ENCODE data around the gene AQP5.

AQP5 gene

GRCh38 chr12:49961111-49961922 lies at the start of gene AQP5:
TSS of gene AQP5 (plus strand) at chr12:49961872. CDS start at chr12:49962018, 146 bp downstream.
- no peak for DNase-seq

DNA sequence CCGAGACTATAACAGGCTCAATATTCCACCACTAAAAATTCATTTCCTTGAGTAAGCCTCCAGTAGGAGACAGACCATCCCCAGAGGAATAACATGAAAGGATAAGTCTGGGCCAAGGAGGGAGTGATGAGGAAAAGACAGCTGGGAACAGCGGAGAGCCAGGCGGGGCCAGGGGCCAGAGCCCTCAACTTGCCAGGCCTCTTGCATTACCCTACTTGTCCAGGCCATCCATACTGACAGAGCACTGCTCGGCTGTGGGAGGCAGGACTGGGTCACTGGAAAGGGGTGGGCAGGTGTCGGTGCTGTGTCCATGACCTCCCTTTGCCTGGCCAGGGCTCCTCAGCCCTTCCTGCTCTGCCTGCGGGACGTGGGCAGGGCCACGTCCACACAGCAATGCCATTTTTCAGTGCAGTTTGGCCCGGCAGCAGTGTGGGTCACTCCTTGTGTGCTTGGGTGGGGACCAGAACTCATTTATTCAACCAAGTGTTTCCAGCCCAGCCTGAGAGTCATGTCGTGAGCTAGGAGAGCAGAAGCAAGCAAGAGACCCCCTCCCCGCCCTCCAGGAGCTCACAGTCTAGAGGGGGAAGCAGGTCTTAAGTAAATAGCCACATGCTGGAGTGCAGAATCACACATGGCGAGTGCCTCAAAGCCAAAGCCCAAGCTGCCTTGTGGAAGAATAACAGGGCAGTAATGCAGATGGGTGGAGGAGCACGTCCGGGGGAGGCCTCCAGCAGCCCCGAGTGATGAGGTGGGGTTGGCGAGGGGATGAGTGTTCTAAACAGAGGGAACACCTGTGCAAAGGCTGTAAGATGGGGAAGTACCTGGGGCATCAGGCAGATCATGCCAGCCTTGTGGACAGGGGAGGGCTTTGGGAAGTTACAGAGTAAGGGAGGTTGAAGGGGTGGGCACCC lies 49.1 kb upstream of the AQP5 start:
- no peak for DNase-seq

DNA sequence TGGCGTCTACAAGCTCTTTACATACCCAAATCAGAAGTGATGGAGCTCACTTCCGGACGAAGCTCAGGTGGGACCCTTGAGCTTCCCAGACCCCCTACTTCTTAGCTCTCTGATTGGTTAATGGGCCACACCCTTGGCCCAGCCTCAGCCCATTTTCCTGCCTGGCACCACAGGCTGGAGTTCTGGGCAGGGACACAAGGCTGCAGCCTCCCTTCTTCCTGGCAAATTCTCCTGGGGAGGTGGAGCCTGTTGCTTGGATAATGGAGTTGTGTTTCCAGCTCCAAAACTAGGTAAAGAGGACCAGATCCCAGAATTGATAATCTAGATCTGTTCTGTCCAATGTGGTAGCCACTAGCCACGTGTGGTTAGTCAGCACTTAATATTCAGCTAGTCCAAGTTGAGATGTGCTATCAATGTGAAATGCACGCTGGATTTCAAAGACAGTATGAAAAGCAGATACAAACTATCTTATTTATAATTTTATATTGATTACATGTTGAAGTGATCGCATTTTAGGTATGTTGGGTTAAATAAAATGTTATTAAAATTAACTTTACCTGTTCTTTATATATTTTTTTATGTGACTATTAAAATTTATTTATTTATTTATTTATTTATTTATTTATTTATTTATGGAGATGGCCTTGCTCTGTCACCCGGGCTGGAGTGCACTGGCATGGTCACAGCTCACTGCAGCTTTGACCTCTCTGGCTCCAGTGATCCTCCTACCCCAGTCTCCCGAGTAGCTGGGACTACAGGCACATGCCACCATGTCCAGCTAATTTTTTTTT lies 45.3 kb upstream of the AQP5 start:
- no peak for DNase-seq

GRCh38 chr12:49917166-49917787 lies 44.4 kb upstream of the AQP5 start:
- no peak for DNase-seq

DNA sequence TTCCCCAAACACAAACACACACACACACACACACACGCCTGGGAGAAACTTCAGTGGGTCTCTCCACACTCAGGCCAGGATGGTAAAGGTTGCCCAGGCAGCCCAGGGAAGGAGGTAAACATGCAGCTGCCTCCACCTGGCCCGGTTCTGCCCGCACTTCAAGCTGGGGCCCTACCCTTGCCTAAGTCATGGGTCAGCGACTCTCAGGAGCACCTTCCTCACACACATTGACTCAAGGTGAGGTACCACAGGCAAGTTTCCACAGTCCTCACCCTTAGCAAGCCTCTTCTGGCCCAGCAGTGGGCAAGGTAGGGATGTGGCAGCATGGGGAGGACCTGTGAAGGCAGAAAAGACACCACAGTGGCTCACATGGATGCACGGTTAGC lies 43.9 kb upstream of the AQP5 start:
- DNase-seq, result no peak

DNA sequence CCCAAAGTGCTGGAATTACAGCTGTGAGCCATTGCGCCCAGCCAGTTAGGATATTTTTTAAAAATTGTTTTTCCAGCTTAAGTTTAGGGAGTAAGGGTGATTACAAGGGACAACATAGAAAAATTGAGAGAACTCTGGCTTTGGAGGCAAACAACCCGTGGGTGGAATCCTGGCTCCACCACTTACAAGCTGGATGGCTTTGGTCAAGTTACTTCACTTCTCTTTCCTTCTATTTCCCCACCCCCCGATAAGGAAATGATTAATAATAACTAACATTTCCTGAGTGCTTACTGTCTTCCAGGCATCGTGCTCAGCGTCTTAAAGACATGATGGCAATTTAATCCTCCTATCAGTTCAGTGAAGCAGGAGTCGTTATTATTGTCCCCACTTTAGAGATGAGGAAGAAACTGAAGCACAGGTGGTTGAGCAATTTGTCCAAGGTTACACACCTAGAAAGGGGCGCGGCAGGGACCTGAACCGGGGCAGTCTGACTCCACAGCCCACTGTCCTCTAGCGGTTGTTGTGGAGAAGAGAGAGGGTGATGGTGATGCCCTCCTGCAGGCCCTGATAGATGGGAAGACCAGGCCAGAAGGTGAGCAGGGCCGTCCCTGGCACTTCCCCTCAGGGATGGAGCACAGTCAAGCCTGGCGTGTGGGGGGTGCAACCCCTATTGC lies 41.3 kb upstream of the AQP5 start:
- no peak for DNase-seq

GRCh38 chr12:49920915-49921286 lies 40.8 kb upstream of the AQP5 start:
- no peak for DNase-seq

GRCh38 chr12:49921299-49921698 lies 40.4 kb upstream of the AQP5 start:
- DNase-seq, result no peak

DNA sequence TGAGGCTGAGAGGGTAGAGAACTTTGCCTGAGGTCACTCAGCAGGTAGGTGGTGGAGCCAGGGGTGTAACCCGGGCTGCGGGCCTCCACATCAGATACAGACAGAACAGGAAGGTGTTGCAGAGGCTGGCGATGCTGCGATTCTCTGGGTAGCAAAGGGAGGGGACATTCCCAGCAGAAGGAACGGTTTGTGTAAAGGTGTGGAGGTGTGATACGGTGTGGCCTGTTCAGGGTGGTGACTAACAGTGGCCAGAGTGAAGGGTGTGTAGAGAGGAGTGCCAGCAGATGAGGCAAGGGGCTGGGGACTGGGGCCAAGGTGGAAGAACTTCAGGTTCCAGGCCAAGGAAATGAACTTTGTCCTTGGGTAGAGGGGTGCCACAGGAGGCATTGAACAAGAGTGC lies 39.7 kb upstream of the AQP5 start:
- DNase-seq, result no peak

DNA sequence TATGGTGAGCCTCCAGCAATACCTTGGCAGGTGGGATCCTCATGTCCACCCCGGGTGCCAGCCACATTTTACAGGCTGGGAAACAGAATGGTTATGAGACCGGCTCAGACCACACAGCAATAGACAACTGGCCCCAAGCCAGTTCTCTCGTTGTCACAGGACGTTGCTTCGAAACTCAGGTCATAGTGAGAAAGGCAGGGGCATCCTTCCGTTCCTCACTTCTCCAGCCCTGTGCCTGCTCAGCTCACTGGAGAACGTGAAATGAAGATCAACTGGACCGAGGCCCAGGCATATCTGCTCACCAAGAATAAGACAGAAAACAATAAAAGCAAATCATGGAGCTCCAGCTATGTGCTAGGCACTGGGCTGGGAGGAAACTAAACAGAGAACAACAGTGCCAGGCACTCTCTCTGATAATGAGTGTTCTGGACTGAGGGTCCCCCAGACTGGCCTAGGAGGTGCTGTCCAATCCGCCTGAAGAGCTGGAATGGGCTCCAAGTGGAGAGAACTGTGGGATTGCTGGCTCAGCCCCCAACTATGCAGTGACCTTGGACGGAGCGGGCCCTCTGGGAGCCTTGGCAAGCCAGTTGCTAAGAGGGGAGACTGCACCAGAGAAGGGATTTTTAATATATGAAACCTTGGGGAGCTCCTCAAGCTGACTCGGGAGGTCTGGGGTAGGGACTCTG lies 39.2 kb upstream of the AQP5 start:
- no peak for DNase-seq

- DNase-seq, result no peak
Observed at GRCh38 chr12:49923035-49923644, 38.5 kb upstream of the AQP5 start.

DNA sequence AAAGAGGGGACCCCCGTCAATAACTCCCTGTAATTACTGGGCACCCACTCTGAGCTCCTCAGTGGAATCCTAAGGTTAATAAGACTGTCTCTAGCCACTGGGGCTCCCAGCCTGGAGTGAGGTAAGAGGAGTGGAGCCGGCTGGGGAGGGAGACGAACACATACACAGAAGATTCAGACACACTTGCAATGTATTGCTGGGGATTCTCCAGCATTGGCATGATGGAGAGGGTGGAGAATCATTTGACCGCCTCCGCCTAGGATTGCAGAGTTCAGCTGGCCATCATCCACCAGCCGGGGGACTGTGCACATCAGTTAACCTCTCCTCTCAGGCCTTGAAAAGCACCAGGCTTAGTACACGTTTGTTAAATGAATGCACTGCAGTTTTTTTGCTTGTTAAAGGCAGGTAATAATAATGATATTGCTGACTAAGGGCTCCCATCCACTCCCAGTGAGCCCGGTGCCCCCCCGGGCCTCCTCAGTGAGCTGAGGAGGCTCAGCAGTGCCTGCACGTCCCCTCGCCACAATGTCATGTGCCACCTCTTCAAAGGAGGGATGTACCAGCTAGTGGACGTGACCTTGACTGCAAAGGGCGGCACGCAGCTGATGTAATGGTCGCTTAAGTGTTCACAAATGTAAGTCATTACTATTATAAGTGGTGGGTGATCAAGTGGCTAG lies 37.7 kb upstream of the AQP5 start:
- DNase-seq, result no peak

DNA sequence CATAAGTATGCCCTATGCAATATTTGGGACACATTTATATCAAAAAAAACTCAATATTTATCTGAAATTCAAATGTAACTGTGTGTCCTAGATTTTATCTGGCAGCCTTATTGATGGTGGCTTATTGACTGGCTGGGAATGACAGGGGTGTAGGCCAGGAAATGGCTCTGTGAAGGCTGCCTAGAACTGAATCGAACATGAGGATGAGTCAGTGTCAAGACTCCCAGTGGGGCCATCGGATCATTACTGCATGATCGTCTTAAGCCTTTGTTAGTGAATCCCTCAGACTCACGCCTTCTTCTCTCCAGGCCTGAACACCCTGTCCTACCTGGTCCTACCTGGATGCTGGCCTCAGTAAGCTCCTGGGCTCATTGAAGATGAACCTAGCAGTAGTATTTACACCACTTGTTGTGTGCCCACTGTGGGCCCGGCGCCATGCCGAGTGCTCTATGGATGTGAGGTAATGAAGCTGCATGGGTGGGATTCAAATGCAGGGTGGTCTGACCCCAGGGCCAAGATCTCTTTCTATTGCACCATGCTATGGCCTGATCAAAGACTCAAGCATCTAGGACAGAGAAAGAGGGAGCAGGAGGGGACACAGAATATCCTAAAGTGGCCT lies 36.9 kb upstream of the AQP5 start:
- DNase-seq, result no peak

GRCh38 chr12:49925433-49926204 lies 36.1 kb upstream of the AQP5 start:
- DNase-seq, result no peak

DNA sequence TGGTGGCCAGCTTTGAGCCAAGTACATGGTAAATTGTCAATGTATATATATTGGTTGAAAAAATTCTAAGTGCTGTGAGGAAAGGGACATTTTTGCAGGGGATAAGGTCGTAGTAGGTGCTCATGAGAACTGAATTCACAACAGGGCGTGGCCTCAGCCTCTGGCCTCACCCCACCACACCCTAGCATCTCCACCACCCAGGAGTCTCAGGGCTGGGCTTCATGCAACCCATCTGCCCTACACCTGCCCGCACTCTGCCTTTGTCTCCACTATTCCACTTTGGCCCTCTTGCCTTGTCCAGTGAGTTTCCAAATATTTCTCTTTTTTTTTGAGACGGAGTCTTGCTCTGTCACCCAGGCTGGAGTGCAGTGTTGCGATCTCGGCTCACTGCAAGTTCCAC lies 33.2 kb upstream of the AQP5 start:
- no peak for DNase-seq

DNA sequence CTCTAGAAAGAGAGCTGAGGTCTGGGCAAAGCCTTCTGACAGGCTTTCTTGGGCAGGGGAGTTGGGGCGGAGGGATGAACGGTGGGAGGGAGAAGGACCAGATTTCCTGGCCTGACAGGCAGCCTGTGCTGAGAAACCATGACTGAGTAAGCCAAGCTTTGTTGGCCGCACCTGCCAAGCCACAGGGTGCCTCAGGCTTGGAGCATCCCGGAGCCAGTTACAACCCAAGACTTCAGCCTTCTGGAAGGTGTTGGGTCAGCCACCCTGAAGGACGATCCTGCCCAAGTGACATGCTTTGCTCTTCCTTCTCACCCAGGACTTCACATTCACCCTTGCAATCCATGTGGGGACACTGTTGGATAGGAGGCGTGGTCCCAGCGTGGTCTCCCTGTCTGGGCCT lies 32.1 kb upstream of the AQP5 start:
- no peak for DNase-seq

DNA sequence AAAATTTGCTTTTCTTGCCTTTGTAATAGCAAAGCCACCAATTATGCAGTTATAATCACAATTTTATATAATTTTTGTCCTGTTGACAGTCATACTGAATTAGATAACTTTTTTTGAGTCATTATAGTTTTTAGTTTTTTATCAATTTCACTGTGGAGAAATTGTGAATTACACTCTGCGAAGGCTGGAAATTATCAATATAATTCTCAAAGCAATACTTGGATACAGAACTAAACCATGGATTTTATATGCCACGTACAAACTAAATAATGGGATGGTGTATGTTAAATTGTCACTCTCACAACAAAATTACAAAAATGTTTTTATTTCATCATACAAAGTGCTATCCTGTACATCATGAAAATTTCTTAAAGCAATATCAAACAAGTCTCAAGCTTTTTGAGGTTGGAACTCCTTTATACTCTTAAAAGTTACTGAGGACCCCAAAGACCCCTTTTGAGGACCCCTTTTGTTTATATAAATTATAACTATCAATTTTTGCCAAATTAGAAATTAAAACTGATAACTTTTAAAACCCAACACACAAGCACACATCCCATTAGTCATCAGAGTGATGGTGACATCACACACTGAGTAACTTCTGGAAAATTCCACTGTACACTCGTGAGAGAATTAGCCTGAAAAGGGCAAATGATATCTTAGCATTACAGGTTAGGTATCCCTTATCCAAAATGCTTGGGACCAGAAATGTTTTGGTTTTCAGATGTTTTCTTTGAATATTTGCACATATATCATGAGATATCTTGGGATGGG lies 31.0 kb upstream of the AQP5 start:
- DNase-seq, result no peak

- DNase-seq, result no peak
Observed at GRCh38 chr12:49932023-49932422, 29.6 kb upstream of the AQP5 start.

All from NCI-H2171 (cell line).